Measurements from ENCODE around the gene TPRX2.

Gene TPRX2

GRCh38 chr19:47886010-47886559 is 27.1 kb downstream of the TPRX2 start, which contains the start of gene SULT2A1:
SULT2A1 (minus strand) TSS chr19:47886315; CDS start chr19:47886257, 58 bp downstream.
- no peak within 1 kb of the TSS for H3K4me3 ChIP-seq (ENCODE audit: low read depth, low read length)
- DNase-seq (ENCODE audit: low read depth) = no peak
- TF ChIP-seq CTCF (IDR thresholded peaks at IDR 0.05; ENCODE audit: insufficient read depth, low read depth, low read length, missing control alignments) = no peak

DNA sequence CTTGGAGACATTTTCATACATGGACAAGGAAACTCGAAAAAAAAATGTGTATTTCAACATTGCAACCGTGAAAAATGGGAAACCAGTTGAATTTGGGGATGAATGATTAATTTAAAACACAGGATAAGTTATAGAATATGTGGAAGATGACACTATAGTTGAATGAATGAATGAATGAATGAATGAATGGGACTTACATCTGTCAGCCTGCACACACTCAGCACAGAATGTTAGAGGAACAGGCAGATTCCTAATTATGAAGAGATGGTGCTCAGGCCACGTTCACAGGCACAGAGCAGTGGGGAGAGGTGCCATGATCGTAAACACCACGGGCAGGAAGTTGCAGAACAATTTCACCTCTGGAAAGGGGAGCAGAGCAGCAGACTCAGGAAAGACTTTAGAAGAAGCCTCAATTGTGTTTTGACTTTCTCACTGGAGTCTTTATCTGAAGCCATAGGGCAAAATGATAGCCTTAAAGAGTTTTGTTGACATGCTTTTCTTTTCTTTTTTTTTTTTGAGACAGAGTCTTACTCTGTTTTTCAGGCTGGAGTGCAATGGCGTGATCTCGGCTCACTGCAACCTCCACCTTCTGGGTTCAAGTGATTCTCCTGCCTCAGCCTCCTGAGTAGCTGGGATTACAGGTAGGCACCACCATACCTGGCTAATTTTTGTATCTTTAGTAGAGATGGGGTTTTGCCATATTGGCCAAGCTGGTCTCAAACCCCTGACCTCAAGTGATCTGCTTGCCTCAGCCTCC is 32.0 kb downstream of the TPRX2 start:
- DNase-seq (ENCODE audit: low read depth) = no peak
- H3K4me3 ChIP-seq (ENCODE audit: low read depth, low read length) = no peak overlapping the region
- TF ChIP-seq CTCF (IDR thresholded peaks at IDR 0.05; ENCODE audit: insufficient read depth, low read depth, low read length, missing control alignments) = no peak

- no peak overlapping the region for H3K4me3 ChIP-seq (ENCODE audit: low read depth, low read length)
- DNase-seq (ENCODE audit: low read depth) = no peak
- no peak for TF ChIP-seq CTCF (IDR thresholded peaks at IDR 0.05; ENCODE audit: insufficient read depth, low read depth, low read length, missing control alignments)
Measured at GRCh38 chr19:47891622-47891922, 32.5 kb downstream of the TPRX2 start.

- TF ChIP-seq CTCF (IDR thresholded peaks at IDR 0.05; ENCODE audit: insufficient read depth, low read depth, low read length, missing control alignments) = no peak
- DNase-seq (ENCODE audit: low read depth) = no peak
- H3K4me3 ChIP-seq (ENCODE audit: low read depth, low read length) = no peak overlapping the region
Measured at GRCh38 chr19:47891923-47892666, 33.1 kb downstream of the TPRX2 start.

DNA sequence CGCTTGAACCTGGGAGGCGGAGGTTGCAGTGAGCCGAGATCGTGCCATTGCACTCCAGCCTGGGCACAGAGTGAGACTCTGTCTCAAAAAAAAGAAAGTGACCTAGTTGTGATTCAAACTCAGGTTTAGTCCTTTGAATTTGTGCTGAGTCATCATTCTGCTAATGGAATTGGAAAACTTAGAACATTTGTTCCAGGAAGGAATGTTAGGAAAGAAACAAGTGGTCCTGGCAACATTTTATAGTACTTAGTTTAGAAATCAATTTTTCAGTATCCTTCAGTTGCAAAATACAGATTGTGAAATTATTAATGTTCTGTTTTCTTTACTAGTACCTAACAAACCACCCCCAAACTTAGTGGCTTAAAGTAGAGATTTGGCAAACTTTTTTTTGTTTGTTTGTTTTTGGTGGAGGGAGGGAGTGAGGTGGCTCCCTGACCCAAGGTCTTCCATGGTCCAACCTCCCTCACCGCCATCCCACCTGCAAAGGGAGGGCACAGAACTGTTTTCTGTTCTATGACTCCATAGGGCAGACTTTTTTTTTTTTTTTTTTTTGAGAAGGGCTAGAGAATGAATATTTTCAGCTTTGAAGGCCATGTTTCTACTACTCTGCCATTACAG is 36.2 kb downstream of the TPRX2 start:
- no peak overlapping the region for H3K4me3 ChIP-seq (ENCODE audit: low read depth, low read length)
- no peak for DNase-seq (ENCODE audit: low read depth)
- TF ChIP-seq CTCF (IDR thresholded peaks at IDR 0.05; ENCODE audit: insufficient read depth, low read depth, low read length, missing control alignments) = no peak

GRCh38 chr19:47896019-47896418 is 37.0 kb downstream of the TPRX2 start:
- TF ChIP-seq CTCF (IDR thresholded peaks at IDR 0.05; ENCODE audit: insufficient read depth, low read depth, low read length, missing control alignments) = no peak
- DNase-seq (ENCODE audit: low read depth) = no peak
- no peak overlapping the region for H3K4me3 ChIP-seq (ENCODE audit: low read depth, low read length)

All from GM12865 (cell line).